Measurements from ENCODE around the gene LMF1. TPM values are rescaled to one million over a fixed set of nuclear protein-coding genes. Genes with fewer than 3 reads are reported as not detected.

LMF1 gene
- total and polyA plus RNA-seq, 9 of the 15 experiments (the other 6 are each of a cell fraction or from before 2014, with no cell fraction given): 0.11 to 1.6 (median 0.55) TPM; not detected in 1

- no peak for TF ChIP-seq MITF (IDR thresholded peaks at IDR 0.05)
- TF ChIP-seq FOXM1 (IDR thresholded peaks at IDR 0.05; ENCODE audit: low read depth): no peak
- 0 out of 2 replicates have a peak, but pooled peaks have one; percentile 31 for TF ChIP-seq FOXM1 (CRISPR knock-in tag; IDR thresholded peaks at IDR 0.05; ENCODE audit: low read depth)
- 0 out of 4 replicates have a peak, but pooled peaks of 1 of the 2 experiments have one; percentile 6 for TF ChIP-seq UBTF (IDR thresholded peaks at IDR 0.05; ENCODE audit: borderline replicate concordance in 1 of 2, low read depth in 2 of 2, low read length in 2 of 2)
- no peak for TF ChIP-seq KLF16 (IDR thresholded peaks at IDR 0.05)
- TF ChIP-seq ZNF551 (CRISPR knock-in tag; IDR thresholded peaks at IDR 0.05): no peak
- TF ChIP-seq CSDE1 (IDR thresholded peaks at IDR 0.05): no peak
- no peak for TF ChIP-seq NCOA2 (IDR thresholded peaks at IDR 0.05; ENCODE audit: partially characterized antibody in 2 of 2)
- peak; percentile 10; the same call in 1 of the 2 replicates for TF ChIP-seq BHLHE40 (IDR thresholded peaks at IDR 0.05; ENCODE audit: low read length)
- no peak for TF ChIP-seq USF1 (CRISPR knock-in tag; IDR thresholded peaks at IDR 0.05)
- no peak for TF ChIP-seq ZBTB26 (CRISPR knock-in tag; IDR thresholded peaks at IDR 0.05)
- TF ChIP-seq HNRNPUL1 (IDR thresholded peaks at IDR 0.05; ENCODE audit: low read length): no peak
- no peak for TF ChIP-seq CREBBP (IDR thresholded peaks at IDR 0.05; ENCODE audit: low read depth, low read length)
- no peak for TF ChIP-seq ZNF707 (CRISPR knock-in tag; conservative IDR thresholded peaks at IDR 0.05)
- no peak for TF ChIP-seq ZNF133 (CRISPR knock-in tag; IDR thresholded peaks at IDR 0.05)
- TF ChIP-seq ZBTB7A (IDR thresholded peaks at IDR 0.05; ENCODE audit: borderline replicate concordance, control insufficient read depth, low read depth, low read length): no peak
- TF ChIP-seq CREB1 (IDR thresholded peaks at IDR 0.05): no peak
- TF ChIP-seq CREB1 (CRISPR knock-in tag; IDR thresholded peaks at IDR 0.05): no peak
- peak; percentile 79 for TF ChIP-seq THAP12 (CRISPR knock-in tag; IDR thresholded peaks at IDR 0.05)
- no peak for TF ChIP-seq SRSF7 (optimal IDR thresholded peaks at IDR 0.05; ENCODE audit: low read depth, low read length)
- TF ChIP-seq GTF2E2 (tag; IDR thresholded peaks at IDR 0.05): peak; percentile 59; the same call in 1 of the 2 replicates
These were observed at the start of gene LMF1 (continued) for GRCh38 chr16:970766-971581.

Data from K562 (cell line).